GM04504 (cell line): ENCODE data around the gene FDXR.

Source experiments
- DNase-seq: peaks from one replicate; pipeline ENCODE4 v3.0.0-alpha.2; 2012; ENCODE audit warnings: low read depth

FDXR gene

GRCh38 chr17:74833501-74834377 is 39.1 kb downstream of the FDXR start:
- peak; percentile 18 for DNase-seq

DNA sequence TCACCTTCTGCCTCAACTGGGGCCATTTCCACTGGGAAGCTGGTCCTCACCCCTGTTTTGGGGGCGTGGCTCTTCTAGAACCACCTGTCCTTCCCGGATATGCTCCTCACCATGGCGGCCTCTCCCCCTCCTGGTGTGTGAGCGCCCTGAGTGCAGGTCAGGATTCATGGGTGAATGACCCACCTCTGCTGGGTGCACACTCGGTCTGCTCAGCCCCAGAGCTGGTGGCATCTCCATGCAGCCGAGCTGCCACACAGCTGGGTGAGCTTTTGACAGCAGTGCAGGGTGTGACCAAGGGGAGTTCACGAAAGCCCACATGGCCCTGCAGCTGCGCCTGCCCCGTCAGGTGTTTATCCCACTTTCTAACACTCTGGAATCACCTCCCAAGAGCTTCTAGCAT is 40.4 kb downstream of the FDXR start:
- no peak for DNase-seq

DNA sequence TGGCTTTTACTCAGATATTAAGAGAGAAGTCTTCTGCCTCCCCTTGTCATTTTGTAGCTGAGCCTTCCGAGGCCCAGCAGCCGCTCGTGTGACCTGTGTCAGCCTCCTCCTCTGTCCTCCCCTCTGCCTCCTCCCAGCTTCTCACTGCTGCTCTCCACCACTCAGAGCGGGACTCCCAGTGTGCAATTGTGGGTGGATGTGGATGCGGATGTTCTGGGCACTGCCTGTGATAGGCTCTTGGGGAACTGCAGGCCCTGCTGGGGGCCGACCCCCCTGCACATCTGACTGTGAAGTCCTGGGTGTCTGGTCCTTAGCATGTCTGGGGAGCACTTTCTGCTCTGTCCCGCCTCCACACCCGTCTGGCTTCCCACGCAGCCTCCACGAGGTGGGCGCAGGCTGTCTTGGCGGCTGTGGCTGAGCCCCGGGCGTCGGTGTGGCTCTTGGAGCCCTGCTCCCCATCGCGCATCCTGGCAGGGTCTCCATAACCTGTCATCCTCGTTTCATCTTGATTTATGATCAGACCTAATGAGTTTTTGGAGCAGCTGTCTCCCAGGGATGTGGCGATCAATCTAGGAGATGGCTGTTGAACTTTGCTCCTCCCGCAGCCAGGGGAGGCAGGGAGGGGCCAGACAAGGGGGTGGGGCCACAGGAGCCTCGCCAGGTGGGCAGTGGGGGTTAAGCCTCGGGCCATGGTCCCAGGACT is 41.2 kb downstream of the FDXR start:
- no peak for DNase-seq

DNA sequence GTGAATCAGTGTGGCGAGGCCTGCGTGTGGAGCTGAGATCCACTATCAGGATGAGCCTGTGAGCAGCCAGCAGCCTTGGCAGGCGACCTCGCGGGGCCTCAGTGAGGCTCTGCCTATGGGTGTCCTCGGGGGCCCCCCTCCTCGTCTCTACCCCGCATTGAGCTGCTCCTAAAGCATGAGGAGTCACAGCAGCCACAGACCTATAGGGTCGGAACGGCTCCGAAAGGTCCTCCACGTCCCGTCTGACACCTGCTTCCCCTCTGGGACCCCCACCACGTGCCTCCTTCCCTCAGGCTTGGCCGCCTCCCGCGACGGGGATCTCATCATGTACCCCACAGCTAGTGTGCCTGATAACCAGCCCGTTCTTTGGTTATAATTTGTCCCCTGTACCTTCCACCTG is 41.9 kb downstream of the FDXR start:
- no peak for DNase-seq

DNA sequence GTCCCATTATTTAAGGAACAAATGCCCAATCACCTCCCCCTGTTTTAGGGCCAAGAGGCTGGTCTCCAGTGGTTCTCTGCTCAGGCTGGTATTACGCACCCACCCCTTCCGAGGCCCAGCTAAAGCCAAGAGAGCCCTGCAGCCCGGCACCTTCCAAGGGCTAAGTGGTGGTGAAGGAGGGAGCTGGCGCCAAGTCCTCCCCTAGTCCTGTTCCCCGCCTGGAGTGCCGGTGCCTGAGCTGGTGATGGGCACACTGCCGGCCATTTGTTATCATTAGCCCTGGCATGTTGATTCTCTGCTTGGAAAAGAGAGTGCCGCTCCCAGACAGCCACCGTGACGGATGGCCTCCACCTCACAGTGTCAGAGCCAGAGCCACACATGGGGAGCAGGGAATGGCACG is 45.0 kb downstream of the FDXR start:
- no peak for DNase-seq

GRCh38 chr17:74825952-74826719 is 46.7 kb downstream of the FDXR start:
- DNase-seq = no peak

DNA sequence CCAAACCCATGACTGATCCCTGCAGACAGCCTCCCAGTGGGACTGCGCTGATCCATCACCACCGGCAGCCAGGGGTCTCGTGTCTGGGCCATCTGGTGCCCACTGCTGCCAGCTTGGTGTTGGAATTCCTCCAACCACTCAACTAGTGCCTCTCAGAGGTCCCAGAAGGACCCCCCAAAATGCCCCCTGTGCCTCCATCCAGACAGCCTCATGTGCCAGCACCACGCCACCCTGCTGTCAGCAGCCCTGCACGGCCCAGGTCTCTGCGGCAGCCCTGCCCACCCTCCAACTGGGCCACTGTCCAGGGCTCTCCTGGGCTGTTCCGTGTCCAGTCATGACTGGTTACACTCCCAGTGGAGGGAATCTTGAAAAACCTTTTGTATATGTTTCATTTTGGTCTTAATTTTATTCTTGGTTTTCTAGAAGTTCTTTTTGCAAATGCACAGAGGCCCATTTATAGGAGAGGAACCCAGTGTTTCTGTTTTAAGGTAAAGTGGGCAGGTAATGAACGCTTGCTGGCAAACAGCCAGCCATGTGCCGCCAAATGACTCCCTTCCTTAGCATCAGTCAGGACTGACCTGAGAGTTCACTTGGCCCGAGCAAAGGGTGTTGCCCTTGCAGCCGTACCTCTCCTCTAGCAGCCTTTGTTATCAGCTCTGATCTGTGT is 47.7 kb downstream of the FDXR start:
- DNase-seq = no peak

DNA sequence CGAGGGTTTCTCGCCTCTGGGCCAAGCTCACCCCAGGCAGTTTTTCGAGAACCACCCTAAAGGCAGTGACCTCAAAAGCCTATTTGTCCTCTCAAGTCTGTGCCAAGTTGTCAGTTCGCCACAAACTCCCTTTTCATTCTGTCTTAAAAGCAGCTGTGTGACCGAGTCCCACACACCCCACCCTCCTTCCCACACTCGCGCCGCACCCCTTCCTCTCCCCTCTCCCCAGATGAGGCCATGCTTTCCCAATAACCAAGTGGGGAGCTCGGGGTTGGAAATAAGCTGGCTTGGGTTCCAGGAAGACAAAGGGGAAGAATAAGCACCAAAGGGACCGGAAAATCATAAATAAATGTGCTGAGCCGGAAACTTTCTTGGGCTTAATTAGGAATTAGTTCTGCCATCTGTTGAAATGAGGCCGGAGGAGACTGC is 49.8 kb downstream of the FDXR start:
- no peak for DNase-seq

- no peak for DNase-seq
These were observed 50.4 kb downstream of the FDXR start for GRCh38 chr17:74822335-74822938.

- DNase-seq = no peak
These were observed 51.0 kb downstream of the FDXR start for GRCh38 chr17:74821655-74822334.

DNA sequence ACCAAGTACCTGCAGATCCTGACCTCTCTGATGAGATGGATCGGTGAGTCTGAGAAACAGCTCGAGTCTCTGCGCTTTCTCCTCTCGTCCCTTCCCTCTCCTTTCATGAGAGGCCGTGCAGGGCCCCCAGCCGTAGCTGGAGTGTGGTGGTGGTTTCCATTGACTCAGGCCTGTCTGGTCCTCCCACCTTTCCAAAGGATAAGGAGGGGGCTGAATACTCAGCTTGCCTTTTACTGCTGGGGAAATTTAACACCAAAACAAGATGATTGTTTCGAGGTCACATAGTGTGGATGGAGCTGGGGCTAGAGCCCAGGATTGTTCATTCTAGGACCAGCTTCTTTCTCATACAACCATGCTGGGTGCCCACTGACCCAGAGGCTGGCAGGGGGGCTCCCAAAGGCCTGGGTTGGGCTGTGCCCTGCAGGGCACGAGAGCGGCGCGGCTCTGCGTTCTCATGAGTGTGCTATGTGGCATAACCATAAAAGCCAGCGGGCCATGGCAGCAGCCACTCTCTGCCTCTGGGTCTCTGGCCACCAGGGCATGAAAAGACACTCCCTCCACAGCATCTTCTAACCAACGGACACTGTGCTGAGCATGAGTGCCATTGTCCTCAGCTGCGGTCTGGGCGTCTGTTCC is 52.9 kb downstream of the FDXR start:
- no peak for DNase-seq

GRCh38 chr17:74818291-74818938 is 54.4 kb downstream of the FDXR start:
- no peak for DNase-seq

GRCh38 chr17:74816905-74817620 is 55.7 kb downstream of the FDXR start:
- DNase-seq = no peak

- no peak for DNase-seq
These were observed 57.0 kb downstream of the FDXR start for GRCh38 chr17:74815550-74816370.

GRCh38 chr17:74815067-74815466 is 57.7 kb downstream of the FDXR start:
- DNase-seq = no peak

- DNase-seq = no peak
These were observed 58.3 kb downstream of the FDXR start for GRCh38 chr17:74814453-74814852.
